Measurements from ENCODE around the gene ZBED4. TPM values are rescaled to one million over a fixed set of nuclear protein-coding genes. Genes with fewer than 3 reads are reported as not detected.

The ZBED4 gene
- total and polyA plus RNA-seq, 2 experiments from 2014 or later, result 11.1 to 18.4 TPM

GRCh38 chr22:49811020-49811791 lies 42.4 kb upstream of the ZBED4 start:
- no peak for TF ChIP-seq CTCF (IDR thresholded peaks at IDR 0.05; ENCODE audit: low read depth, low read length)
- Histone ChIP-seq H3K4me1 (ENCODE audit: low read depth) (no peaks in the 10 kb centered on the region), H3K9me3 (ENCODE audit: low read depth) (no peaks in the 10 kb centered on the region), H3K36me3 (no peaks in the 10 kb centered on the region), H3K27me3 (no peaks in the 10 kb centered on the region), H3K4me3 (no peak overlapping the region), H3K27ac (peak overlapping the region; percentile 14)
- no peak for DNase-seq (ENCODE audit: low read depth in 1 of 2, low spot score in 1 of 2)

- H3K27me3 ChIP-seq, result no peaks in the 10 kb centered on the region
- H3K9me3 ChIP-seq (ENCODE audit: low read depth), result no peaks in the 10 kb centered on the region
- no peak overlapping the region for H3K27ac ChIP-seq
- peaks cover 4% of the 10 kb centered on the region for H3K36me3 ChIP-seq
- peak in 1 of 2 donors; percentile 20 for DNase-seq (ENCODE audit: low read depth in 1 of 2, low spot score in 1 of 2)
- no peak overlapping the region for H3K4me3 ChIP-seq
- no peak for TF ChIP-seq CTCF (IDR thresholded peaks at IDR 0.05; ENCODE audit: low read depth, low read length)
- H3K4me1 ChIP-seq (ENCODE audit: low read depth), result no peaks in the 10 kb centered on the region
These were observed 40.8 kb upstream of the ZBED4 start for GRCh38 chr22:49812838-49813237.

GRCh38 chr22:49814164-49814686 lies 39.4 kb upstream of the ZBED4 start:
- no peak overlapping the region for H3K27ac ChIP-seq
- peaks cover 11% of the 10 kb centered on the region for H3K36me3 ChIP-seq
- no peak for TF ChIP-seq CTCF (IDR thresholded peaks at IDR 0.05; ENCODE audit: low read depth, low read length)

GRCh38 chr22:49814856-49815255 lies 38.8 kb upstream of the ZBED4 start:
- Histone ChIP-seq H3K36me3 (peaks cover 15% of the 10 kb centered on the region), H3K9me3 (ENCODE audit: low read depth) (no peaks in the 10 kb centered on the region), H3K27ac (no peak overlapping the region), H3K4me1 (ENCODE audit: low read depth) (no peaks in the 10 kb centered on the region), H3K27me3 (no peaks in the 10 kb centered on the region), H3K4me3 (no peak overlapping the region)
- TF ChIP-seq CTCF (IDR thresholded peaks at IDR 0.05; ENCODE audit: low read depth, low read length), result no peak
- no peak for DNase-seq (ENCODE audit: low read depth in 1 of 2, low spot score in 1 of 2)

More at GRCh38 chr22:49814164-49814686, 39.4 kb upstream of the ZBED4 start:
- H3K4me1 ChIP-seq (ENCODE audit: low read depth), result no peaks in the 10 kb centered on the region
- no peaks in the 10 kb centered on the region for H3K27me3 ChIP-seq
- no peak for DNase-seq (ENCODE audit: low read depth in 1 of 2, low spot score in 1 of 2)
- no peak overlapping the region for H3K4me3 ChIP-seq
- no peaks in the 10 kb centered on the region for H3K9me3 ChIP-seq (ENCODE audit: low read depth)

GRCh38 chr22:49815641-49816091 lies 38.0 kb upstream of the ZBED4 start:
- Histone ChIP-seq H3K36me3 (peaks cover 15% of the 10 kb centered on the region), H3K4me1 (ENCODE audit: low read depth) (no peaks in the 10 kb centered on the region), H3K9me3 (ENCODE audit: low read depth) (no peaks in the 10 kb centered on the region), H3K4me3 (no peak overlapping the region), H3K27ac (no peak overlapping the region), H3K27me3 (no peaks in the 10 kb centered on the region)
- no peak for DNase-seq (ENCODE audit: low read depth in 1 of 2, low spot score in 1 of 2)
- no peak for TF ChIP-seq CTCF (IDR thresholded peaks at IDR 0.05; ENCODE audit: low read depth, low read length)

Data from cardiac muscle cell (in vitro differentiated cells and primary cell).